ENCODE results near the gene TUBA1C.
"Not testable (repeated sequence)": the region's sequence is repeated elsewhere in the genome, so short reads cannot be mapped to it uniquely, and the experiment has no call there.

The TUBA1C gene

GRCh38 chr12:49314811-49315210 lies 49.9 kb downstream of the TUBA1C start:
- DNase-seq, result no peak

- not testable (repeated sequence) for DNase-seq
These were observed 52.2 kb downstream of the TUBA1C start for GRCh38 chr12:49317118-49317517.

- not testable (repeated sequence) for DNase-seq
These were observed 55.7 kb downstream of the TUBA1C start for GRCh38 chr12:49320411-49321103.

GRCh38 chr12:49322367-49322707 lies 57.5 kb downstream of the TUBA1C start:
- no peak for DNase-seq

GRCh38 chr12:49322708-49323523 lies 58.0 kb downstream of the TUBA1C start, which contains the start of gene TROAP:
TROAP (plus strand) TSS chr12:49323255; CDS start chr12:49323609, 354 bp downstream.
- DNase-seq, result peak; percentile 98

- no peak for DNase-seq
These were observed 58.7 kb downstream of the TUBA1C start for GRCh38 chr12:49323524-49324097.

Data from fibroblast of skin of abdomen (primary cell).